Lower lobe of right lung (tissue), 2 donors: ENCODE measurements around the gene DPYSL3. TPM values are rescaled to one million over a fixed set of nuclear protein-coding genes. Genes with fewer than 3 reads are reported as not detected.

Source experiments
- ATAC-seq, 2 donors: fragments of 200-7000 bp; cut with Tn5 transposase; one replicate each; pipeline ENCODE4 v1.9.1; 2020 to 2022; ENCODE audit warnings: mild to moderate bottlenecking in 2 of 2, moderate library complexity in 2 of 2
- DNase-seq: peaks from one replicate; pipeline ENCODE4 v3.0.0-alpha.2; 2020
- H3K27ac ChIP-seq: fragments of 200-600 bp; one replicate; pipeline ENCODE4 v1.8.0; 2022
- H3K27me3 ChIP-seq: fragments of 200-600 bp; one replicate; pipeline ENCODE4 v1.8.0; 2022; ENCODE audit warnings: low read depth
- H3K36me3 ChIP-seq: fragments of 200-600 bp; one replicate; pipeline ENCODE4 v1.8.0; 2022; ENCODE audit warnings: mild to moderate bottlenecking
- H3K4me1 ChIP-seq: fragments of 200-600 bp; one replicate; pipeline ENCODE4 v1.8.0; 2022
- H3K4me3 ChIP-seq: fragments of 200-600 bp; one replicate; pipeline ENCODE4 v1.8.0; 2022; ENCODE audit warnings: mild to moderate bottlenecking
- H3K9me3 ChIP-seq: fragments of 200-600 bp; one replicate; pipeline ENCODE4 v1.8.0; 2022
- intact Hi-C: fragments of 100-400 bp; cut with DNase I; formaldehyde crosslinking; loops from one replicate; pipeline ENCODE4 v1.11.0; 2022
- total RNA-seq: library from RNA; stranded (reverse); fragmentation: NEBNext Ultra II Directional; extraction: Animal tissue kit (Norgen Biotek cat#: 25700); gene quantifications from one replicate; pipeline ENCODE4 v1.2.1, GENCODE V29; 2021
- TF ChIP-seq, protein P1 (sequence below): fragments of 200-600 bp; IDR thresholded peaks from one replicate; pipeline ENCODE4 v1.8.0; 2022; ENCODE audit warnings: antibody characterized with exemption, mild to moderate bottlenecking
- donor health status: DM: no; HTN: yes; CAD: no; lungs with severe emphysema.

Gene DPYSL3
- total RNA-seq, 1 donor from 2014 or later: 45.7 TPM

DNA sequence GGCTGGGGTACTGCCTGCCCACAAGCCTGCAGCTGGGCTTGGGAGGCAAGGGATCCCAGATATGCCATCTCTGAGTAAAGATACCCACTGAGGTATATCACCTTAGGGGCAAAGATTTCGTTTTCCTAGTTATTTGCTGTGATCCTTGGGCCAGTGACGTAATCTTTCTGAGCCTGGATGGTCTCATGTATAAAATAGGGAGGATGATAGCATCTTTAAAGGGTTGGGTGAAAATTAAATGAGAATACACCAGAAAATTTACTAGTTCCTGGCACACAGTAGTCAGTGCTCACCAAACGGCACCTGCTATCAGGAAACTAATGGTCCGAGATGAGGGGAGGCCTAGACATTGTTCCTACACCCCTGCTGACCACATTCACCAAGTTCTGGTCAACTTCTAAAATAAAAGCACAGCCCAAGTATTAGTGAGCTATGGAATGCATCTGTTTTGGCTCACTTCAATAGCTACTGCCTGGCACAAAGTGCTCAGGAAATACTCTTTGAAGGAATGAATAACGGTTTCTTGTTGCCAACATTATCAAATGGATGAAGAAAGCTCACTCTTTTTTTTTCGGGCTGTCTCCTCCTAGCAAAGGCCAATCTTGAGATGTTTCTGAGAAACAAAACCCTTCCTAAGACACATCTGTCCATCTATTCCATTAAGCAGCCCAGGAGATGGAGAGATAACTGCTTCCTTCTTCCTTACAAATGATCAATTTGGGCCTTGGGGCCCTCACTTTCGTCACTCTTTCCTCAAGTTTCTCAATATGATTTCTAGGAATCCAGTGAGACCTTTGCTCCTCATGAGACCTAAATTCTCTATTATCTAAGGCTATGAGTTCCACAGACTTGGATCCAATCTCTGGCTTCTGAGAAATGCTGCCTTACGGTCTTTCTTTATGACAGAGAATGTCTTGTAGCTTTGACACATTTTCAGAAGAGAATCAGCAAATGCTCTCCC lies 98.2 kb downstream of the DPYSL3 start:
- H3K27ac ChIP-seq: no peak overlapping the region
- TF ChIP-seq, protein P1, sequence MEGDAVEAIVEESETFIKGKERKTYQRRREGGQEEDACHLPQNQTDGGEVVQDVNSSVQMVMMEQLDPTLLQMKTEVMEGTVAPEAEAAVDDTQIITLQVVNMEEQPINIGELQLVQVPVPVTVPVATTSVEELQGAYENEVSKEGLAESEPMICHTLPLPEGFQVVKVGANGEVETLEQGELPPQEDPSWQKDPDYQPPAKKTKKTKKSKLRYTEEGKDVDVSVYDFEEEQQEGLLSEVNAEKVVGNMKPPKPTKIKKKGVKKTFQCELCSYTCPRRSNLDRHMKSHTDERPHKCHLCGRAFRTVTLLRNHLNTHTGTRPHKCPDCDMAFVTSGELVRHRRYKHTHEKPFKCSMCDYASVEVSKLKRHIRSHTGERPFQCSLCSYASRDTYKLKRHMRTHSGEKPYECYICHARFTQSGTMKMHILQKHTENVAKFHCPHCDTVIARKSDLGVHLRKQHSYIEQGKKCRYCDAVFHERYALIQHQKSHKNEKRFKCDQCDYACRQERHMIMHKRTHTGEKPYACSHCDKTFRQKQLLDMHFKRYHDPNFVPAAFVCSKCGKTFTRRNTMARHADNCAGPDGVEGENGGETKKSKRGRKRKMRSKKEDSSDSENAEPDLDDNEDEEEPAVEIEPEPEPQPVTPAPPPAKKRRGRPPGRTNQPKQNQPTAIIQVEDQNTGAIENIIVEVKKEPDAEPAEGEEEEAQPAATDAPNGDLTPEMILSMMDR: no peak

DNA sequence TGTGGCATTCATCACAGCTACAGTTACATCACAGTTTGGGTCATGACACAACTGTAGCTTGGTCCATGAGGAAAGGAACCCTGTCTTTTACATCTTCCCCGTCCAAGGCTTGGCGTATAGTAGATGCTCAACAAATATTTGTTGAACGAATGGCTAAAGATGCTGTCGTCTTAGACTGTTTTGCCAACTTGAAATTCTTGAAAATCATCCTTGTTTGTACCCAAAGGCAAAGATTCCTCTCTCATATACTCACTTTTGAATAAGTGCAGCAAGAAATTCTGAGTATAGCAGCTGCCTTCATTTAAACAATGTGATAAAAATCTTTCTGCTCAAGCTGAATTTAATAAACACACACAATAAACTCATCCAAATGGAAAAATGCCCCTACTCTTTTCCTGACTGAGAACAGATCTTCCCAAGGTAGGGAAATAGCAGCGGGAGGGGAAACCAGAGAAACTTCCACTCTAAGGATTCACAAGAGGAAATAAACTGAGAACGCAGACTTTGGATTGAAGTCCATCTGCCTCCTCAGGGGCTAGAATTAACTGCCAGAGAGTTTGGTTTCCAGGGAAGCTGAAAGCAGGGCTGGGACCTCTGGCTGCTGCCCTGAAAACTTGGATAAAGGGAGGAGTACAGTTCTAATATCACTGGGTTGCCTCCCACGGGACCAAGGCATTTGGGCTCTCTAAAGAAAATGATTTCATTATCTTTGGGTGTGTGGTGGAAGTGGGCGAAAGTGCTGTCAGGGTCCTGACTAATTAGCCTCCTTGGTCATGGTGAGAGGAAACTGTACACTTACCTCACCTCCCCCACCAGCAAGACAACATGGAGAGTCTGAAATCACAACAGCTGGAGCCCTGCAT lies 99.1 kb downstream of the DPYSL3 start:
- ATAC-seq (no peak), DNase-seq (no peak)
- H3K36me3 ChIP-seq: peaks cover 21% of the 10 kb centered on the region
- H3K4me3 ChIP-seq: no peak overlapping the region
- H3K27me3 ChIP-seq: no peaks in the 10 kb centered on the region
- intact Hi-C loops: no loop called here
- H3K4me1 ChIP-seq: peaks cover 26% of the 10 kb centered on the region
- H3K9me3 ChIP-seq: no peaks in the 10 kb centered on the region
- H3K27ac ChIP-seq: no peak overlapping the region
- TF ChIP-seq, protein P1: no peak

More for the DNA sequence above, 98.2 kb downstream of the DPYSL3 start:
- H3K4me1 ChIP-seq: peaks cover 22% of the 10 kb centered on the region
- H3K4me3 ChIP-seq: no peak overlapping the region
- DNase-seq (no peak), ATAC-seq (no peak)
- no peaks in the 10 kb centered on the region for H3K27me3 ChIP-seq
- intact Hi-C loops: no loop called here
- peaks cover 21% of the 10 kb centered on the region for H3K36me3 ChIP-seq
- H3K9me3 ChIP-seq: no peaks in the 10 kb centered on the region

DNA sequence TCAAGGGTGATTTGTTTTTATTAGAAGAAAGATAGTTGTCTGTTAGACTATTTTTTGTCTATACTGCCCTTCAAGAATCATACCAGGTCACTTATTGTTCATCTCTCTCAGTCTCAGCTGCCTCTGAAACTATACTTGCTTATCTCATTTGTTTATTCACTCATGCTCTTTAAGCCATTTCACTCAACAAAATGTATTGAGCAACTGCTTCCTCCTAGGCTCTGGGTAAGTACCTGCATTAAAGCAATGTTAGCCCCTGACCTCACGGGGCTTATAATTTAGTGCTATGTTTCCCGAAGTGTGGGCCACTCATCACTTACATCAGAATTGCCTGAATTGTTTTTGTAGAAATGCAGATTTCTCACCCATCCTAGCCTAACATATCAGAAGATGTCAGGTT lies 100.9 kb downstream of the DPYSL3 start:
- DNase-seq (no peak), ATAC-seq (no peak)
- intact Hi-C loops: no loop called here
- H3K9me3 ChIP-seq: no peaks in the 10 kb centered on the region
- TF ChIP-seq, protein P1: no peak
- no peak overlapping the region for H3K27ac ChIP-seq
- H3K4me1 ChIP-seq: peaks cover 44% of the 10 kb centered on the region
- peaks cover 21% of the 10 kb centered on the region for H3K36me3 ChIP-seq
- no peak overlapping the region for H3K4me3 ChIP-seq
- H3K27me3 ChIP-seq: no peaks in the 10 kb centered on the region

DNA sequence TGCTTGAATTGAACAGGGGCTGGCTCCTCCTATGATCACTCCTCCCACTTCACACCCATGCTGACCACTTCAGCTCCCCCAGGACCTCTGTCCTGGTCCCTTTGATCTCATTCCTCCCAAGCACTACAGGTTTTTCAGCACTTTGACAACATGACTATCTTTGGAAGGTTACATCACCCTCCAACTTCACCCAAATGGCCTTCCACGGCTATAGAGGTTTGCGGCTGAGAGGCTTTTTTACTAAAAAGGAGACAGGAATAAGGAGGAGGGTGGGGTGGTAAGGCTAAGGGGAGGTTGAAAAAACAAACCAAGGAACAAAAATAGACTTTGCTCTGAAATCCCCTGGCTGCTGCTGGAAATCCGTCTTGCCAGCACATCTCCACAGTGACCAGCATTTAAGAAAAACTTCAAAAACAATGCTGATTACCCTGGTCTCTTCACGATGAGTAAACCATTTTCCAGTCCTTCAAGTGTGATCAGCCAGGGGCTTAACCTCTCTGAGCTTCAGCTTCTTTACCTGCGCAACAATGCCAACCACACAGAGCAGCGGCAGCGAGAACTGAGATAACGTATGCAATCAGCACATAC lies 102.7 kb downstream of the DPYSL3 start:
- H3K9me3 ChIP-seq: no peaks in the 10 kb centered on the region
- ATAC-seq (no peak), DNase-seq (no peak)
- intact Hi-C loops: no loop called here
- no peak overlapping the region for H3K4me3 ChIP-seq
- peaks cover 52% of the 10 kb centered on the region for H3K4me1 ChIP-seq
- no peak overlapping the region for H3K27ac ChIP-seq
- TF ChIP-seq, protein P1: no peak
- H3K36me3 ChIP-seq: peaks cover 21% of the 10 kb centered on the region
- H3K27me3 ChIP-seq: no peaks in the 10 kb centered on the region

DNA sequence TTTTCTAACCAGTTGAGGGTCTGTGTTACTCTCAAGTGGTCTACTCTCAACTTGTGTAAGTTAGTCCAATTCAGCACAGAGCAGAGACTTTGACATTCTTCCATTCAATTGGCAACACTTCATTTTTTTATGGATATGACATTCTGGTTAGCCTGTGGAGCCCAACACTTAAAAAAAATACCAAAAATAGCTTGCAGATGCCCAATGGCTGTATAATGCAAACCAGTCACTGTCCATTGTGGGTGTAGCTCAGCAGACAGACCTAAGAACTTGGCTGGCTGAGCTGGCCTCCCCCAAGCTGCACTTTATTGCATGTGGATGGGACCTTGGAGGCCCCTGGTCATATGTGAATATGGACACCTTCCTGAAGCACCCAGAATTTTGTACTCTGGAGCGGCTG lies 103.2 kb downstream of the DPYSL3 start:
- no peak overlapping the region for H3K27ac ChIP-seq
- intact Hi-C loops: no loop called here

More for the DNA sequence above, 103.2 kb downstream of the DPYSL3 start:
- H3K4me1 ChIP-seq: peaks cover 47% of the 10 kb centered on the region
- H3K9me3 ChIP-seq: no peaks in the 10 kb centered on the region
- no peaks in the 10 kb centered on the region for H3K27me3 ChIP-seq
- H3K4me3 ChIP-seq: no peak overlapping the region
- TF ChIP-seq, protein P1: no peak
- no peak for DNase-seq
- peaks cover 21% of the 10 kb centered on the region for H3K36me3 ChIP-seq
- ATAC-seq: no peak
